BJ (cell line): ENCODE measurements around the gene NFRKB. TPM values are rescaled to one million over a fixed set of nuclear protein-coding genes. Genes with fewer than 3 reads are reported as not detected.

ENCODE experiments used
- CTCF ChIA-PET: fragments of 350-600 bp; formaldehyde crosslinking; extraction: SDS; loops from one replicate; lab custom pipeline; 2021; ENCODE audit warnings: antibody characterized with exemption, inconsistent platforms; lab: Yijun Ruan, JAX
- POLR2A ChIA-PET: fragments of 300-600 bp; sonication (Branson Sonifier 250); formaldehyde crosslinking; extraction: SDS; loops from one replicate; lab custom pipeline; 2021; ENCODE audit warnings: antibody characterized with exemption; lab: Charles Lee
- DNase-seq: peaks from one replicate; pipeline ENCODE4 v3.0.0-alpha.2; 2011; ENCODE audit warnings: low read depth
- H3K27me3 ChIP-seq: 2 replicates; pipeline ENCODE4 v1.6.0; 2011; ENCODE audit warnings: low read length; ENCODE audit not compliant: control insufficient read depth, insufficient read depth
- H3K36me3 ChIP-seq: 2 replicates; pipeline ENCODE4 v1.5.1; 2011; ENCODE audit warnings: low read length; ENCODE audit not compliant: control insufficient read depth, insufficient read depth
- H3K4me3 ChIP-seq: 2 replicates; pipeline ENCODE4 v1.5.1; 2011; ENCODE audit warnings: low read depth, mild to moderate bottlenecking, control low read depth, low read length
- polyA plus RNA-seq: library from polyadenylated mRNA; depleted of rRNA; stranded (reverse); fragments of >200 nt; gene quantifications from 2 replicates; pipeline ENCODE4 v1.2.3, GENCODE V29; 2011
- TF ChIP-seq, protein P1 (sequence below): IDR thresholded peaks from 2 replicates; pipeline ENCODE4 v1.5.1; 2011; ENCODE audit warnings: low read depth, mild to moderate bottlenecking, control low read depth, inconsistent platforms, low read length, moderate library complexity; ENCODE audit not compliant: insufficient read depth

The NFRKB gene
- polyA plus RNA-seq, 1 experiment, result 11.7 TPM

- Histone ChIP-seq H3K27me3 (no peaks in the 10 kb centered on the region), H3K36me3 (peaks cover 13% of the 10 kb centered on the region), H3K4me3 (no peak overlapping the region)
- TF ChIP-seq, protein P1, sequence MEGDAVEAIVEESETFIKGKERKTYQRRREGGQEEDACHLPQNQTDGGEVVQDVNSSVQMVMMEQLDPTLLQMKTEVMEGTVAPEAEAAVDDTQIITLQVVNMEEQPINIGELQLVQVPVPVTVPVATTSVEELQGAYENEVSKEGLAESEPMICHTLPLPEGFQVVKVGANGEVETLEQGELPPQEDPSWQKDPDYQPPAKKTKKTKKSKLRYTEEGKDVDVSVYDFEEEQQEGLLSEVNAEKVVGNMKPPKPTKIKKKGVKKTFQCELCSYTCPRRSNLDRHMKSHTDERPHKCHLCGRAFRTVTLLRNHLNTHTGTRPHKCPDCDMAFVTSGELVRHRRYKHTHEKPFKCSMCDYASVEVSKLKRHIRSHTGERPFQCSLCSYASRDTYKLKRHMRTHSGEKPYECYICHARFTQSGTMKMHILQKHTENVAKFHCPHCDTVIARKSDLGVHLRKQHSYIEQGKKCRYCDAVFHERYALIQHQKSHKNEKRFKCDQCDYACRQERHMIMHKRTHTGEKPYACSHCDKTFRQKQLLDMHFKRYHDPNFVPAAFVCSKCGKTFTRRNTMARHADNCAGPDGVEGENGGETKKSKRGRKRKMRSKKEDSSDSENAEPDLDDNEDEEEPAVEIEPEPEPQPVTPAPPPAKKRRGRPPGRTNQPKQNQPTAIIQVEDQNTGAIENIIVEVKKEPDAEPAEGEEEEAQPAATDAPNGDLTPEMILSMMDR, result no peak
- CTCF ChIA-PET, result interaction anchor here (0.9 to 5.8 kb wide), 3 partner anchors 8 to 214 kb away, joined by 4 to 100 read pairs (median 4); no protein-coding TSS in a partner anchor
- DNase-seq, result no peak
- POLR2A ChIA-PET, result no interaction called here
Measured at GRCh38 chr11:129918361-129918760, 23.0 kb upstream of the NFRKB start.

DNA sequence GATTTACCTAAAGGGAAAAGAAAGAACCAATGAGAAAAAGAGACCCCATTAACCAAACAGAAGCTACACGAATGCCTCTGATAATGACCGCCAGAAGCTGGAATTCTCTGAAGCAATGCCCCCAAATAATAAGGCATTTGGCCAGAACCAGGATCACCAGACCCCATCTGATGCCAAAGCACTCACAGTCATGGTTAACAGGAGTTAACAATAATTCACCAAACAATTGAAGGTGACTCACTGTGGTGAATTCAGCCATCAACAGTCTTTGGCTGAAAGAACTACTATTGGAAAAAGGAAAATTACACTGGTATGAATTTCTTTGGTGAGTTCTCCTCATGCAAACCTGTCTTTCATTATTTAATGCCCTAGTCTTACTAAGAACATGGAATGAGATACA, 21.9 kb upstream of the NFRKB start:
- peaks cover 13% of the 10 kb centered on the region for H3K36me3 ChIP-seq
- H3K27me3 ChIP-seq, result no peaks in the 10 kb centered on the region
- no peak for DNase-seq
- TF ChIP-seq, protein P1, result no peak
- ChIA-PET POLR2A (no interaction called here), CTCF (interaction anchor here (1.1 to 1.3 kb wide), 3 partner anchors 10 to 215 kb away, joined by 3 to 4 read pairs (median 4); no protein-coding TSS in a partner anchor)
- no peak overlapping the region for H3K4me3 ChIP-seq

DNA sequence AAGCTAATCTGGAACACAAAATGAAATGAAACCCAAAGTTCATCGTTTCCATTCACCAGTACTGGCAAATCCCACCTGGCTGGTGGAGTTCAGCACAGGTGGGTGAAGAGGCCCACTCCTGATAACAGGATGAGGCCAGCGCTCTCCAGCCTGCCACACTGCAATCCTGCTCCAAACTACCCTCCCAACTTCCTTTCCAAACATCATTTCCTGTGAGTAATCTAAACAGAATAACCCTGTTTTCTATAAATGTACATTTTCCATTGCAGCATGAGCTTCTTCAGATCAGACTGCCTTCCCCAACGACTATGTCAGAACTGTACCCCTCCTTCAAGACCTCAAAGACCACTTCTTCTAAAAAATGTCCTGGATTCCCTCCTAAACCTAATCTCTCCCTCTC, 15.9 kb upstream of the NFRKB start:
- H3K36me3 ChIP-seq, result peaks cover 13% of the 10 kb centered on the region
- ChIA-PET POLR2A (no interaction called here), CTCF (interaction anchor here (1.0 kb wide), 1 partner anchor 221 kb away, joined by 4 read pairs; no protein-coding TSS in a partner anchor)
- TF ChIP-seq, protein P1, result no peak
- no peaks in the 10 kb centered on the region for H3K27me3 ChIP-seq
- no peak for DNase-seq
- H3K4me3 ChIP-seq, result no peak overlapping the region

GRCh38 chr11:129910360-129910759, 15.0 kb upstream of the NFRKB start:
- H3K4me3 ChIP-seq, result no peak overlapping the region
- ChIA-PET POLR2A (no interaction called here), CTCF (interaction anchor here (0.6 to 1.8 kb wide), 4 partner anchors 11 to 1954 kb away, joined by 3 to 5 read pairs (median 4); no protein-coding TSS in a partner anchor)
- H3K36me3 ChIP-seq, result peaks cover 9% of the 10 kb centered on the region
- DNase-seq, result no peak
- no peaks in the 10 kb centered on the region for H3K27me3 ChIP-seq
- TF ChIP-seq, protein P1, result no peak

DNA sequence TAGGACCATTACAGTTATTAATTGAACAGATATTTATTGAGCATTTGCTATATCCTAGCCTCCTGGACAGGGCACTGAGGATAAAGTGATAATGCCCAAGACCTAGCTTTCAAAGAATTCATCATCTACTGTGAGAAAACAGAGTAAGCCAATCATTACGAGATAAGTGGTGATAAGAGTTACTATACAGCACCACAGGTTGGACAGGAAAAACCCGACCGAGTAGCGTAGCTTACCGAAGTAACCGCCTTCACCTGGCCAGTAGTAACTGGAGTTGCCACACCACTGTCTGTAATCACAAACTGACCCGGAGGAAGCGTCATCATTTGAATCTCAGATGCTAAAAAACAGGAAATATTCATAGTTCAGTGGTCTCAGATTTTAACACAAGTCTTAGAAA, 10.0 kb upstream of the NFRKB start:
- POLR2A ChIA-PET, result no interaction called here
- Histone ChIP-seq H3K36me3 (peaks cover 5% of the 10 kb centered on the region), H3K27me3 (no peaks in the 10 kb centered on the region), H3K4me3 (no peak overlapping the region)
- TF ChIP-seq, protein P1, result no peak
- CTCF ChIA-PET, result no interaction called here
- DNase-seq, result no peak
